Peyer's patch (tissue), 4 donors: ENCODE data around the gene BTN2A1. TPM values are rescaled to one million over a fixed set of nuclear protein-coding genes. Genes with fewer than 3 reads are reported as not detected.
"Not testable (repeated sequence)": the region's sequence is repeated elsewhere in the genome, so short reads cannot be mapped to it uniquely, and the experiment has no call there.

Source experiments
- DNase-seq, 3 donors: peaks; one replicate each; pipeline ENCODE4 v3.0.0-alpha.2; 2017 to 2019
- H3K27ac ChIP-seq, 4 donors: fragments of 200-600 bp; sonication (generic); one replicate each; pipeline ENCODE4 v1.5.1; 2016 to 2019
- H3K27me3 ChIP-seq, 2 donors: fragments of 200-600 bp; sonication (generic); one replicate each; pipeline ENCODE4 v1.5.1; 2019
- H3K36me3 ChIP-seq, 3 donors: fragments of 200-600 bp; sonication (generic); one replicate each; pipeline ENCODE4 v1.5.1; 2016 to 2019
- H3K4me1 ChIP-seq, 4 donors: fragments of 200-600 bp; sonication (generic); one replicate each; pipeline ENCODE4 v1.5.1; 2016 to 2019
- H3K4me3 ChIP-seq, 4 donors: fragments of 200-600 bp; sonication (generic); 1 replicate in 3 of 4; 2 replicates in 1 of 4; pipeline ENCODE4 v1.5.1; 2016 to 2019; ENCODE audit warnings: mild to moderate bottlenecking in 1 of 4
- H3K9me3 ChIP-seq, 4 donors: fragments of 200-600 bp; sonication (generic); one replicate each; pipeline ENCODE4 v1.5.1; 2016 to 2019; ENCODE audit warnings: mild to moderate bottlenecking in 1 of 4
- POLR2A ChIP-seq, 2 donors: fragments of 450-650 bp; IDR thresholded peaks; one replicate each; pipeline ENCODE4 v1.5.1; 2017; ENCODE audit warnings: antibody characterized with exemption in 2 of 2, mild to moderate bottlenecking in 2 of 2, moderate library complexity in 2 of 2
- total RNA-seq, 4 donors: library from RNA; depleted of rRNA; stranded (reverse); fragments of >200 nt; gene quantifications; one replicate each; pipeline ENCODE4 v1.1.0, GENCODE V29; 2016
- TF ChIP-seq, protein P1 (sequence below), 6 experiments: fragments of 450-650 bp in 4 of 6; fragments of 200-600 bp in 2 of 6; sonication (generic) in 1 of 6; IDR thresholded peaks; one replicate each; pipeline ENCODE4 v1.5.1; 2017 to 2019; ENCODE audit warnings: antibody characterized with exemption in 6 of 6, mild to moderate bottlenecking in 3 of 6, moderate library complexity in 1 of 6

The BTN2A1 gene
- total RNA-seq, 4 donors from 2014 or later, result 19.6 to 38.0 (median 33.4) TPM

DNA sequence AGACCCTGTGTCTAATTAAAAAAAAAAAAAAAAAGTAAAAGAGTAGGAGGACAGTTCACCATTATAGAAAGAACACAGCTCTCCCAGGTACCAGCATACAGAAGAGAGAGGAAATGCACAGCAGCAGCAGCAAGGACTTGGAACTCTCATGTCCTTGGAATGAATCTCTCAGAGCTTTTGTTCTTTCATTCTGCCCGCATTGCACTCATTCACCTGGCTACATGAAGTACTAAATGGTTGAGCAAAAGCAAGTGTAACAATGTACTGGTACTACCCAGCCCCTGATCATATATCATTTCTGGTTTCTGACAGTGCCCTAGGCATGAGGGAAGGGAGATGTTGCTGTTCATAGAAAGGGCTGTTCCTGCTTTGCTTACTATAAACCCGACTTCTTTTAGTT lies 29.5 kb upstream of the BTN2A1 start:
- Histone ChIP-seq H3K27ac (no peak overlapping the region), H3K9me3 (no peaks in the 10 kb centered on the region), H3K4me3 (no peak overlapping the region), H3K4me1 (peaks cover 0 to 8% (median 0%) of the 10 kb centered on the region in 4 donors), H3K36me3 (peaks cover 0 to 19% (median 0%) of the 10 kb centered on the region in 3 donors), H3K27me3 (no peaks in the 10 kb centered on the region)
- no peak for TF ChIP-seq POLR2A (IDR thresholded peaks at IDR 0.05)
- TF ChIP-seq, protein P1, sequence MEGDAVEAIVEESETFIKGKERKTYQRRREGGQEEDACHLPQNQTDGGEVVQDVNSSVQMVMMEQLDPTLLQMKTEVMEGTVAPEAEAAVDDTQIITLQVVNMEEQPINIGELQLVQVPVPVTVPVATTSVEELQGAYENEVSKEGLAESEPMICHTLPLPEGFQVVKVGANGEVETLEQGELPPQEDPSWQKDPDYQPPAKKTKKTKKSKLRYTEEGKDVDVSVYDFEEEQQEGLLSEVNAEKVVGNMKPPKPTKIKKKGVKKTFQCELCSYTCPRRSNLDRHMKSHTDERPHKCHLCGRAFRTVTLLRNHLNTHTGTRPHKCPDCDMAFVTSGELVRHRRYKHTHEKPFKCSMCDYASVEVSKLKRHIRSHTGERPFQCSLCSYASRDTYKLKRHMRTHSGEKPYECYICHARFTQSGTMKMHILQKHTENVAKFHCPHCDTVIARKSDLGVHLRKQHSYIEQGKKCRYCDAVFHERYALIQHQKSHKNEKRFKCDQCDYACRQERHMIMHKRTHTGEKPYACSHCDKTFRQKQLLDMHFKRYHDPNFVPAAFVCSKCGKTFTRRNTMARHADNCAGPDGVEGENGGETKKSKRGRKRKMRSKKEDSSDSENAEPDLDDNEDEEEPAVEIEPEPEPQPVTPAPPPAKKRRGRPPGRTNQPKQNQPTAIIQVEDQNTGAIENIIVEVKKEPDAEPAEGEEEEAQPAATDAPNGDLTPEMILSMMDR (IDR thresholded peaks at IDR 0.05), result no peak
- DNase-seq, result no peak

DNA sequence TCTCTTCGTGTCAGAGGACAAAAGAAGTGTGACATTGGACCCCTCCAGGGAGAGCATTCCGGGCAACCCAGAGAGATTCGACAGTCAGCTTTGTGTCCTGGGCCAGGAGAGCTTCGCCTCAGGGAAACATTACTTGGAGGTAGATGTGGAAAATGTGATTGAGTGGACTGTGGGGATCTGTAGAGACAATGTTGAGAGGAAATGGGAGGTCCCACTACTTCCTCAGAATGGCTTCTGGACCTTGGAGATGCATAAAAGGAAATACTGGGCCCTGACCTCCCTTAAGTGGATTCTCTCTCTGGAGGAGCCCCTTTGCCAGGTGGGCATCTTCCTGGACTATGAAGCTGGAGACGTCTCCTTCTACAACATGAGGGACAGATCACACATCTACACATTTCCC lies 27.0 kb upstream of the BTN2A1 start:
- H3K4me1 ChIP-seq, result no peaks in the 10 kb centered on the region
- H3K27me3 ChIP-seq, result no peaks in the 10 kb centered on the region
- TF ChIP-seq POLR2A (IDR thresholded peaks at IDR 0.05), result no peak
- TF ChIP-seq, protein P1 (IDR thresholded peaks at IDR 0.05), result no peak
- H3K36me3 ChIP-seq, result peaks cover 0 to 19% (median 0%) of the 10 kb centered on the region in 3 donors
- no peak for DNase-seq
- H3K9me3 ChIP-seq, result no peaks in the 10 kb centered on the region
- H3K27ac ChIP-seq, result peak overlapping the region in 2 of 4 donors; percentile 48 to 57
- H3K4me3 ChIP-seq, result no peak overlapping the region

DNA sequence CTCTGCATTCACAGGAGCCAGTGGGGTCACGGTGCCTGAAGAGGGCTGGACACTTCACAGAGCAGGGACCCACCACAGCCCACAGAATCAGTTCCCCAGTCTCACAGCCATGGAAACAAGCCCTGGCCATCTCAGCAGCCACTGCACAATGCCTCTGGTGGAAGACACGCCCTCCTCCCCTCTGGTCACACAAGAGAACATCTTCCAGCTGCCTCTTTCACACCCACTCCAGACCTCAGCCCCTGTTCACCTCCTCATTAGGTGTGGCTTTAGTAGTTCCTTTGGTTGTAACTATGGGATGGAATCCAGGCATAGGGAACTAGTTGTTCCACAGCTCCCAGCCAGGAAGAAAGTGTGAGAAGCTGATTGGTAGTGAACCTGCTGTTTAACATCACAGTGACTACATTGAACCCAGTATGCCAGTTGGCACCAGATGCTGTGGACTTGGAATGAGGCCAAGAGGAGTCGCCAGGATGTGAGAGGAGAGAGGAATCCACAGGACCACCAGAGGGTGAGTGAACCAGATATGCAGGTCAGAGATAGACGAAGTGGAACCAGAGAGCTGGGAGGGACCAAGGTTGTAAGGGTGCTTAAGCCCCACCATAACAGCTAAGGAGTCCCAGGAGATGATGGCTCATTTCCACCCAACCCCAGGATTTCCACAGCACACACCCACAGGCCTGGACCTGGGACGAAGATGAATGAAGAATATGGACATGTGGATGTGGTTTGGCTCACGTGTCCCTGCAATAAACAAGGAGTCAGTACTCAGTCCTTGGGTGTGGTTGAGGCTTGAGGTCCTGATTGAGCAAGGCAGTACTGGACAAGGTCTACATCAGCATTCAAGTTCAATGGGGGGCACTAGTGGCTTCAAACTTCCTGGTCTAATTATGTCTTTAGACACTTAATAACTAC lies 26.2 kb upstream of the BTN2A1 start:
- no peak overlapping the region for H3K4me3 ChIP-seq
- DNase-seq, result peak in 2 of 3 donors; percentile 52 to 56
- peak overlapping the region in 2 of 4 donors; percentile 48 to 57 for H3K27ac ChIP-seq
- no peaks in the 10 kb centered on the region for H3K4me1 ChIP-seq
- H3K27me3 ChIP-seq, result no peaks in the 10 kb centered on the region
- H3K36me3 ChIP-seq, result peaks cover 0 to 19% (median 0%) of the 10 kb centered on the region in 3 donors
- TF ChIP-seq POLR2A (IDR thresholded peaks at IDR 0.05), result no peak
- TF ChIP-seq, protein P1 (IDR thresholded peaks at IDR 0.05), result no peak
- H3K9me3 ChIP-seq, result no peaks in the 10 kb centered on the region

DNA sequence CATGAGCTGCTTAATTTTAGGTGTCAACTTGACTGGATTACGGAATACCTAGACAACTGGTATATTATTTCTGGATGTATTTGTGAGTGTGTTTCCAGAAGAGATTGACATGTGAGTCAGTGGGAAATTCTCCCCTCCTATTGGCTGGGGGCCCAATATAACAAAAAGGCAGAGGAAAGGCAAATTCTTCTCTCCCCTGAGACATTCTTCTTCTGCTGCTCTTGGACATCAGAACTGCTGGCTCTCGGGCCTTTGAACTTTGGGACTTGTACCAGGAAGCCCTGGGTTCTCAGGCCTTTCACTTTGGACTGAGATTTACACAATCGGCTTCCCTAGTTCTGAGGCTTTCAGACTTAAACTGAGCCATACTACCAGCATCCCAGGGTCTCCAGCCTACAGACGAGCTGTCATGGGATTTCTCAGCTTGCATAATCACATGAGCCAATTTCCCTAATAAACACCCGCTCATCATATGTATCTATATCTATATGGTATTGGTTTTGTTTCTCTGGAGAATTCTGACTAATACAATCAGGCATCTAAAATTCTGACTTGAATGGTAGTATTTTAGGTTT lies 25.0 kb upstream of the BTN2A1 start:
- TF ChIP-seq, protein P1 (IDR thresholded peaks at IDR 0.05), result no peak
- no peak for TF ChIP-seq POLR2A (IDR thresholded peaks at IDR 0.05)
- peaks cover 0 to 19% (median 0%) of the 10 kb centered on the region in 3 donors for H3K36me3 ChIP-seq
- no peak overlapping the region for H3K4me3 ChIP-seq
- no peaks in the 10 kb centered on the region for H3K27me3 ChIP-seq
- no peaks in the 10 kb centered on the region for H3K4me1 ChIP-seq
- no peaks in the 10 kb centered on the region for H3K9me3 ChIP-seq
- peak overlapping the region in 1 of 4 donors; percentile 48 for H3K27ac ChIP-seq
- no peak for DNase-seq

DNA sequence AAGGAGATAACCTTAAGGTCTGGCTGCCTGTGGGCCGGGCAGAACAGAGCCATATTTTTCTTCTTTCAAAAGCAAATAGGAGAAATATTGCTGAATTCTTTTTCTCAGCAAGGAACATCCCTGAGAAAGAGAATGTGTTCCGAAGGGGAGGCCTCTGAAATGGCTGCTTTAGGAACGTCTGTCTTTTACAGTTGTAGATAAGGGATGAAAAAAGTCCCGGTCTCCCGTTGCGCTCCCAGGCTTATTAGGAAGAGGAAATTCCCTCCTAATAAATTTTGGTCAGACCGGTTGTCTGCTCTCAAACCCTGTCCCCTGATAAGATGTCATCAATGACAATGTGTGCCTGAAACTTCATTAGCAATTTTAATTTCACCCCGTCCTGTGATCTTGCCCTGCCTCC lies 24.1 kb upstream of the BTN2A1 start:
- not testable (repeated sequence) for DNase-seq, H3K9me3 ChIP-seq, H3K27me3 ChIP-seq, H3K4me3 ChIP-seq, H3K27ac ChIP-seq, H3K4me1 ChIP-seq
- peaks cover 0 to 11% (median 0%) of the 10 kb centered on the region in 3 donors for H3K36me3 ChIP-seq

DNA sequence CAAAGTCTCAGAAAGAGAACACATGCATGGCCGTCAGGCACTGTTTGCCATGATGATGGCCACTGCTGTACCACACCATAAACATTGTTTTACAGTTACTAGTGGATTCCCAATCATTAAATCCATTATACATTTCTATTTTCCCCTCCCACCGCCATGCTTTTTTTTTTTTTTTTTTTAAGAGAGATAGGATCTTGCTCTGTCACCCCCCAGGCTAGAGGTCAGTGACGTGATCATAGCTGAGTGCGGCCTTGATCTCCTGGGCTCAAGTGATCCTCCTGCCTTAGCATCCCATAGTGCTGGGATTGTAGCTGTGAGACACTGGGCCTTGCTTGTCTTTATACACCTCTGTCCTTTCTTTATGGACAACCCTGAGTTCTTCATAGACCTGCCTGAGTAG lies 21.7 kb upstream of the BTN2A1 start:
- no peaks in the 10 kb centered on the region for H3K9me3 ChIP-seq
- TF ChIP-seq, protein P1 (IDR thresholded peaks at IDR 0.05), result no peak
- TF ChIP-seq POLR2A (IDR thresholded peaks at IDR 0.05), result no peak
- no peaks in the 10 kb centered on the region for H3K36me3 ChIP-seq
- H3K27me3 ChIP-seq, result no peaks in the 10 kb centered on the region
- H3K4me3 ChIP-seq, result no peak overlapping the region
- no peak for DNase-seq
- H3K4me1 ChIP-seq, result peaks cover 0 to 7% (median 2%) of the 10 kb centered on the region in 4 donors
- H3K27ac ChIP-seq, result no peak overlapping the region
